AG04449 (cell line): ENCODE data around the gene MND1.

ENCODE experiments used
- CTCF ChIA-PET: fragments of 350-600 bp; formaldehyde crosslinking; extraction: SDS; loops from one replicate; lab custom pipeline; 2021; ENCODE audit warnings: antibody characterized with exemption; lab: Yijun Ruan, JAX
- POLR2A ChIA-PET: fragments of 400-600, 350-600 bp; formaldehyde crosslinking; extraction: SDS; loops from one replicate; lab custom pipeline; 2020; ENCODE audit warnings: antibody characterized with exemption, inconsistent platforms; lab: Yijun Ruan, JAX
- DNase-seq: peaks from one replicate; pipeline ENCODE4 v3.0.0-alpha.2; 2010; ENCODE audit warnings: low read depth, low spot score
- H3K4me3 ChIP-seq: 2 replicates; pipeline ENCODE4 v1.5.1; 2011; ENCODE audit warnings: low read depth, mild to moderate bottlenecking, control low read depth, low read length
- CTCF ChIP-seq: IDR thresholded peaks from one replicate; pipeline ENCODE4 v1.5.1; 2011; ENCODE audit warnings: mild to moderate bottlenecking, moderate library complexity, low read length, control low read depth, inconsistent platforms; ENCODE audit not compliant: insufficient read depth; ENCODE audit errors: missing control alignments

Gene MND1

GRCh38 chr4:153367092-153367491 is 22.6 kb downstream of the MND1 start:
- no peak overlapping the region for H3K4me3 ChIP-seq
- ChIA-PET CTCF (no interaction called here), POLR2A (no interaction called here)
- no peak for TF ChIP-seq CTCF
- no peak for DNase-seq

GRCh38 chr4:153369021-153369420 is 24.5 kb downstream of the MND1 start:
- no peak for DNase-seq
- TF ChIP-seq CTCF = no peak
- ChIA-PET POLR2A (no interaction called here), CTCF (no interaction called here)
- no peak overlapping the region for H3K4me3 ChIP-seq

GRCh38 chr4:153371701-153372234 is 27.3 kb downstream of the MND1 start:
- CTCF ChIA-PET = interaction anchor here (0.7 to 1.3 kb wide), 2 partner anchors 37 to 229 kb away, joined by 3 read pairs; no protein-coding TSS in a partner anchor
- no peak for DNase-seq
- POLR2A ChIA-PET = no interaction called here
- TF ChIP-seq CTCF = no peak
- H3K4me3 ChIP-seq = no peak overlapping the region

- CTCF ChIA-PET = interaction anchor here (0.6 to 1.1 kb wide), 3 partner anchors 10 to 163 kb away, joined by 3 to 4 read pairs (median 3); no protein-coding TSS in a partner anchor
Measured at GRCh38 chr4:153372967-153373562, 28.6 kb downstream of the MND1 start.

GRCh38 chr4:153374442-153374841 is 30.0 kb downstream of the MND1 start:
- no peak for TF ChIP-seq CTCF
- DNase-seq = no peak
- H3K4me3 ChIP-seq = no peak overlapping the region
- ChIA-PET CTCF (interaction anchor here (1.1 to 1.5 kb wide), 2 partner anchors 31 to 231 kb away, joined by 3 to 4 read pairs; no protein-coding TSS in a partner anchor), POLR2A (interaction anchor here (1.0 kb wide), 1 partner anchor 28 kb away, joined by 3 read pairs; no protein-coding TSS in a partner anchor)

More at GRCh38 chr4:153372967-153373562, 28.6 kb downstream of the MND1 start:
- no peak for TF ChIP-seq CTCF
- no peak overlapping the region for H3K4me3 ChIP-seq
- POLR2A ChIA-PET = no interaction called here
- no peak for DNase-seq

GRCh38 chr4:153375303-153375702 is 30.8 kb downstream of the MND1 start:
- TF ChIP-seq CTCF = no peak
- POLR2A ChIA-PET = no interaction called here
- no peak overlapping the region for H3K4me3 ChIP-seq
- CTCF ChIA-PET = interaction anchor here (1.2 to 1.5 kb wide), 2 partner anchors 199 to 232 kb away, joined by 3 to 5 read pairs; no protein-coding TSS in a partner anchor
- DNase-seq = no peak
